Measurements from ENCODE around the gene CADPS2.
A peak's percentile ranks its signal among the peaks of the same experiment; 100 is the strongest.

Gene CADPS2

GRCh38 chr7:122600630-122601029 is 285.6 kb downstream of the CADPS2 start:
- no peak overlapping the region for H3K4ac ChIP-seq (ENCODE audit: low read depth in 1 of 2, low read length in 2 of 2)
- H3K4me1 ChIP-seq (ENCODE audit: control insufficient read depth, insufficient read depth, low read depth, low read length), result no peaks in the 10 kb centered on the region
- DNase-seq, result no peak
- no peak overlapping the region for H3K23ac ChIP-seq (ENCODE audit: low read length in 2 of 2)
- H4K91ac ChIP-seq (ENCODE audit: low read length), result no peak overlapping the region
- no peak overlapping the region for H3K4me2 ChIP-seq (ENCODE audit: low read length, poor library complexity, severe bottlenecking)
- no peak overlapping the region for H2BK15ac ChIP-seq (ENCODE audit: low read depth, poor library complexity, severe bottlenecking)
- no peak overlapping the region for H2AFZ ChIP-seq (ENCODE audit: low read depth, low read length)
- H3K9me3 ChIP-seq (ENCODE audit: control insufficient read depth, low read length), result no peaks in the 10 kb centered on the region
- WGBS, result no CpG with 5 or more reads among the region's 2 CpGs
- no peaks in the 10 kb centered on the region for H3K79me1 ChIP-seq (replicated peaks; ENCODE audit: low read length, poor library complexity, severe bottlenecking)
- H2BK120ac ChIP-seq (ENCODE audit: low read depth, low read length), result no peak overlapping the region
- H3K36me3 ChIP-seq (ENCODE audit: control insufficient read depth in 1 of 2, insufficient read depth in 2 of 2, low read depth in 1 of 2, low read length in 2 of 2), result no peaks in the 10 kb centered on the region
- H3K14ac ChIP-seq (ENCODE audit: low read length in 2 of 2), result no peak overlapping the region
- H2BK5ac ChIP-seq (ENCODE audit: low read depth, low read length, poor library complexity, severe bottlenecking), result no peak overlapping the region
- H3K27me3 ChIP-seq (ENCODE audit: control insufficient read depth in 1 of 2, insufficient read depth in 1 of 2, low read length in 2 of 2), result no peaks in the 10 kb centered on the region
- no peak overlapping the region for H2AK5ac ChIP-seq (ENCODE audit: low read length, severe bottlenecking)
- H3K9ac ChIP-seq (ENCODE audit: low read length), result no peak overlapping the region
- no peak overlapping the region for H4K8ac ChIP-seq (ENCODE audit: low read length)
- H3K4me3 ChIP-seq (ENCODE audit: insufficient read depth in 1 of 2, low read depth in 1 of 2, low read length in 2 of 2), result no peak overlapping the region
- no peak overlapping the region for H3K27ac ChIP-seq (ENCODE audit: low read length, poor library complexity, severe bottlenecking)
- H3K18ac ChIP-seq (ENCODE audit: low read depth in 1 of 2, low read length in 2 of 2), result no peak overlapping the region
- no peak overlapping the region for H2BK12ac ChIP-seq (ENCODE audit: low read length in 2 of 2)

GRCh38 chr7:122600042-122600441 is 286.2 kb downstream of the CADPS2 start:
- peak; percentile 13 for DNase-seq
- Histone ChIP-seq H3K4me3 (ENCODE audit: insufficient read depth in 1 of 2, low read depth in 1 of 2, low read length in 2 of 2) (no peak overlapping the region), H3K18ac (ENCODE audit: low read depth in 1 of 2, low read length in 2 of 2) (no peak overlapping the region), H4K91ac (ENCODE audit: low read length) (no peak overlapping the region), H3K14ac (ENCODE audit: low read length in 2 of 2) (no peak overlapping the region), H2AK5ac (ENCODE audit: low read length, severe bottlenecking) (no peak overlapping the region), H3K9ac (ENCODE audit: low read length) (no peak overlapping the region), H2BK120ac (ENCODE audit: low read depth, low read length) (no peak overlapping the region), H2AFZ (ENCODE audit: low read depth, low read length) (no peak overlapping the region), H3K4ac (ENCODE audit: low read depth in 1 of 2, low read length in 2 of 2) (no peak overlapping the region), H2BK12ac (ENCODE audit: low read length in 2 of 2) (no peak overlapping the region), H3K27me3 (ENCODE audit: control insufficient read depth in 1 of 2, insufficient read depth in 1 of 2, low read length in 2 of 2) (no peaks in the 10 kb centered on the region), H3K79me1 (replicated peaks; ENCODE audit: low read length, poor library complexity, severe bottlenecking) (no peaks in the 10 kb centered on the region), H2BK5ac (ENCODE audit: low read depth, low read length, poor library complexity, severe bottlenecking) (no peak overlapping the region), H3K27ac (ENCODE audit: low read length, poor library complexity, severe bottlenecking) (no peak overlapping the region), H2BK15ac (ENCODE audit: low read depth, poor library complexity, severe bottlenecking) (no peak overlapping the region), H3K9me3 (ENCODE audit: control insufficient read depth, low read length) (no peaks in the 10 kb centered on the region), H3K4me2 (ENCODE audit: low read length, poor library complexity, severe bottlenecking) (no peak overlapping the region), H3K4me1 (ENCODE audit: control insufficient read depth, insufficient read depth, low read depth, low read length) (no peaks in the 10 kb centered on the region), H4K8ac (ENCODE audit: low read length) (no peak overlapping the region), H3K36me3 (ENCODE audit: control insufficient read depth in 1 of 2, insufficient read depth in 2 of 2, low read depth in 1 of 2, low read length in 2 of 2) (no peaks in the 10 kb centered on the region), H3K23ac (ENCODE audit: low read length in 2 of 2) (no peak overlapping the region)
- WGBS, result 91% methylated on average over 1 of the region's 1 CpG

- no peaks in the 10 kb centered on the region for H3K36me3 ChIP-seq (ENCODE audit: control insufficient read depth in 1 of 2, insufficient read depth in 2 of 2, low read depth in 1 of 2, low read length in 2 of 2)
- no peak for DNase-seq
- H3K9ac ChIP-seq (ENCODE audit: low read length), result no peak overlapping the region
- H4K91ac ChIP-seq (ENCODE audit: low read length), result no peak overlapping the region
- no peak overlapping the region for H4K8ac ChIP-seq (ENCODE audit: low read length)
- no peak overlapping the region for H3K4me2 ChIP-seq (ENCODE audit: low read length, poor library complexity, severe bottlenecking)
- H3K18ac ChIP-seq (ENCODE audit: low read depth in 1 of 2, low read length in 2 of 2), result no peak overlapping the region
- no peak overlapping the region for H2AK5ac ChIP-seq (ENCODE audit: low read length, severe bottlenecking)
- no peaks in the 10 kb centered on the region for H3K9me3 ChIP-seq (ENCODE audit: control insufficient read depth, low read length)
- no CpG with 5 or more reads among the region's 3 CpGs for WGBS
- H3K79me1 ChIP-seq (replicated peaks; ENCODE audit: low read length, poor library complexity, severe bottlenecking), result no peaks in the 10 kb centered on the region
- no peak overlapping the region for H2BK120ac ChIP-seq (ENCODE audit: low read depth, low read length)
- no peak overlapping the region for H3K4me3 ChIP-seq (ENCODE audit: insufficient read depth in 1 of 2, low read depth in 1 of 2, low read length in 2 of 2)
- no peak overlapping the region for H2BK15ac ChIP-seq (ENCODE audit: low read depth, poor library complexity, severe bottlenecking)
- no peak overlapping the region for H3K27ac ChIP-seq (ENCODE audit: low read length, poor library complexity, severe bottlenecking)
- no peak overlapping the region for H2BK5ac ChIP-seq (ENCODE audit: low read depth, low read length, poor library complexity, severe bottlenecking)
- H3K4me1 ChIP-seq (ENCODE audit: control insufficient read depth, insufficient read depth, low read depth, low read length), result no peaks in the 10 kb centered on the region
- H3K4ac ChIP-seq (ENCODE audit: low read depth in 1 of 2, low read length in 2 of 2), result no peak overlapping the region
- H3K14ac ChIP-seq (ENCODE audit: low read length in 2 of 2), result no peak overlapping the region
- no peak overlapping the region for H2AFZ ChIP-seq (ENCODE audit: low read depth, low read length)
- no peaks in the 10 kb centered on the region for H3K27me3 ChIP-seq (ENCODE audit: control insufficient read depth in 1 of 2, insufficient read depth in 1 of 2, low read length in 2 of 2)
- no peak overlapping the region for H2BK12ac ChIP-seq (ENCODE audit: low read length in 2 of 2)
- no peak overlapping the region for H3K23ac ChIP-seq (ENCODE audit: low read length in 2 of 2)
Measured at GRCh38 chr7:122597277-122597676, 289.0 kb downstream of the CADPS2 start.

GRCh38 chr7:122595885-122596284 is 290.4 kb downstream of the CADPS2 start:
- Histone ChIP-seq H2BK12ac (ENCODE audit: low read length in 2 of 2) (no peak overlapping the region), H3K9ac (ENCODE audit: low read length) (no peak overlapping the region), H4K91ac (ENCODE audit: low read length) (no peak overlapping the region), H4K8ac (ENCODE audit: low read length) (no peak overlapping the region), H2BK15ac (ENCODE audit: low read depth, poor library complexity, severe bottlenecking) (no peak overlapping the region), H2AK5ac (ENCODE audit: low read length, severe bottlenecking) (no peak overlapping the region), H2BK120ac (ENCODE audit: low read depth, low read length) (no peak overlapping the region), H3K36me3 (ENCODE audit: control insufficient read depth in 1 of 2, insufficient read depth in 2 of 2, low read depth in 1 of 2, low read length in 2 of 2) (no peaks in the 10 kb centered on the region), H3K4me1 (ENCODE audit: control insufficient read depth, insufficient read depth, low read depth, low read length) (no peaks in the 10 kb centered on the region), H3K4me2 (ENCODE audit: low read length, poor library complexity, severe bottlenecking) (no peak overlapping the region), H3K27ac (ENCODE audit: low read length, poor library complexity, severe bottlenecking) (no peak overlapping the region), H2AFZ (ENCODE audit: low read depth, low read length) (no peak overlapping the region), H3K14ac (ENCODE audit: low read length in 2 of 2) (no peak overlapping the region), H3K18ac (ENCODE audit: low read depth in 1 of 2, low read length in 2 of 2) (no peak overlapping the region), H3K4ac (ENCODE audit: low read depth in 1 of 2, low read length in 2 of 2) (no peak overlapping the region), H3K79me1 (replicated peaks; ENCODE audit: low read length, poor library complexity, severe bottlenecking) (no peaks in the 10 kb centered on the region), H2BK5ac (ENCODE audit: low read depth, low read length, poor library complexity, severe bottlenecking) (no peak overlapping the region), H3K27me3 (ENCODE audit: control insufficient read depth in 1 of 2, insufficient read depth in 1 of 2, low read length in 2 of 2) (no peaks in the 10 kb centered on the region), H3K23ac (ENCODE audit: low read length in 2 of 2) (no peak overlapping the region), H3K9me3 (ENCODE audit: control insufficient read depth, low read length) (no peaks in the 10 kb centered on the region), H3K4me3 (ENCODE audit: insufficient read depth in 1 of 2, low read depth in 1 of 2, low read length in 2 of 2) (no peak overlapping the region)
- DNase-seq, result no peak
- 100% methylated on average over 1 of the region's 1 CpG for WGBS

Measured in mesenchymal stem cell (in vitro differentiated cells and primary cell).